ENCODE measurements around the gene DERA. TPM values are rescaled to one million over a fixed set of nuclear protein-coding genes. Genes with fewer than 3 reads are reported as not detected.

DERA gene
- total and polyA plus RNA-seq, 2 donors from 2014 or later, result 40.2 to 59.5 TPM

GRCh38 chr12:15928870-15929571 is 17.9 kb downstream of the DERA start:
- FAIRE-seq (no peak), DNase-seq (peak in 1 of 5 donors; percentile 61)
- no peaks in the 10 kb centered on the region for H3K27me3 ChIP-seq (ENCODE audit: control insufficient read depth, insufficient read depth, low read length)
- no peak overlapping the region for H3K4me3 ChIP-seq (ENCODE audit: low read length in 3 of 3)
- intact Hi-C loops (cut with DNase I), result no loop called here
- no peaks in the 10 kb centered on the region for H3K36me3 ChIP-seq (ENCODE audit: control insufficient read depth in 2 of 3, insufficient read depth in 3 of 3, low read length in 3 of 3)
- TF ChIP-seq CTCF (IDR thresholded peaks at IDR 0.05; ENCODE audit: borderline replicate concordance, extremely low read depth, insufficient read depth), result no peak
- H3K4me1 ChIP-seq (ENCODE audit: control insufficient read depth in 2 of 3, insufficient read depth in 2 of 3, low read depth in 1 of 3, low read length in 3 of 3), result peaks cover 0 to 11% (median 6%) of the 10 kb centered on the region in 3 donors
- H3K27ac ChIP-seq (ENCODE audit: low read depth in 2 of 2, low read length in 2 of 2), result no peak overlapping the region
- H3K9ac ChIP-seq (ENCODE audit: low read length in 3 of 3), result no peak overlapping the region
- no peaks in the 10 kb centered on the region for H3K9me3 ChIP-seq (ENCODE audit: control insufficient read depth in 2 of 3, insufficient read depth in 1 of 3, low read length in 3 of 3)

DNA sequence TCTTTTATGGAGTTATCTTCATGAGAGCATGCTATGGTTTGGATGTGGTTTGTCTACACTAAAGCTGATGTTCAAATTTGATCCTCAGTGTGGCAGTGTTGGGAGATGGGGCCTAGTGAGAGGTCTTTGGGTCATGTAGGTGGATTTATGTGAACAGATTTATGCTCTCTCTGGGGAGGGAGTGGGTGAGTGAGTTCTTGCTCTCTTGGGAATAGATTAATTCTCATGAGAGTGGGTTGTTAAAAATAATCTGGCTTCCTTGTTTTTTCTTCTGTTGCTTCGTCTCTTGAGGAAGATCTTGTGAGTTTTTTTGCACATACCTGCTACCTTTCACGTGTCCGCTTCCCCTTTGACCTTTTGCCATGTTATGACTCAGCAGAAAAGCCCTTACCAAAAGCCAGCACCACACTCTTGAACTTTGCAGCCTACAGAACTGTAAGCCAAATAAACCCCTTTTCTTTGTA is 20.5 kb downstream of the DERA start:
- H3K9ac ChIP-seq (ENCODE audit: low read length in 3 of 3), result no peak overlapping the region
- no peaks in the 10 kb centered on the region for H3K9me3 ChIP-seq (ENCODE audit: control insufficient read depth in 2 of 3, insufficient read depth in 1 of 3, low read length in 3 of 3)
- no peak for FAIRE-seq
- no peak overlapping the region for H3K27ac ChIP-seq (ENCODE audit: low read depth in 2 of 2, low read length in 2 of 2)
- no peaks in the 10 kb centered on the region for H3K36me3 ChIP-seq (ENCODE audit: control insufficient read depth in 2 of 3, insufficient read depth in 3 of 3, low read length in 3 of 3)
- H3K4me1 ChIP-seq (ENCODE audit: control insufficient read depth in 2 of 3, insufficient read depth in 2 of 3, low read depth in 1 of 3, low read length in 3 of 3), result peaks cover 0 to 6% (median 5%) of the 10 kb centered on the region in 3 donors
- DNase-seq, result no peak
- H3K4me3 ChIP-seq (ENCODE audit: low read length in 3 of 3), result no peak overlapping the region
- H3K27me3 ChIP-seq (ENCODE audit: control insufficient read depth, insufficient read depth, low read length), result no peaks in the 10 kb centered on the region
- no peak for TF ChIP-seq CTCF (IDR thresholded peaks at IDR 0.05; ENCODE audit: borderline replicate concordance, extremely low read depth, insufficient read depth)
- intact Hi-C loops (cut with DNase I), result no loop called here

- intact Hi-C loops (cut with DNase I), result no loop called here
- H3K36me3 ChIP-seq (ENCODE audit: control insufficient read depth in 2 of 3, insufficient read depth in 3 of 3, low read length in 3 of 3), result no peaks in the 10 kb centered on the region
- H3K4me1 ChIP-seq (ENCODE audit: control insufficient read depth in 2 of 3, insufficient read depth in 2 of 3, low read depth in 1 of 3, low read length in 3 of 3), result peaks cover 0 to 6% (median 5%) of the 10 kb centered on the region in 3 donors
- no peak for TF ChIP-seq CTCF (IDR thresholded peaks at IDR 0.05; ENCODE audit: borderline replicate concordance, extremely low read depth, insufficient read depth)
- DNase-seq (no peak), FAIRE-seq (no peak)
- no peak overlapping the region for H3K4me3 ChIP-seq (ENCODE audit: low read length in 3 of 3)
- H3K9me3 ChIP-seq (ENCODE audit: control insufficient read depth in 2 of 3, insufficient read depth in 1 of 3, low read length in 3 of 3), result no peaks in the 10 kb centered on the region
- H3K27me3 ChIP-seq (ENCODE audit: control insufficient read depth, insufficient read depth, low read length), result no peaks in the 10 kb centered on the region
- H3K27ac ChIP-seq (ENCODE audit: low read depth in 2 of 2, low read length in 2 of 2), result no peak overlapping the region
- H3K9ac ChIP-seq (ENCODE audit: low read length in 3 of 3), result no peak overlapping the region
Measured at GRCh38 chr12:15932327-15932726, 21.2 kb downstream of the DERA start.

Measured in kidney (tissue), 14 donors.